HG03342 (cell line): ENCODE results near the gene DDX47.
"Not testable (repeated sequence)": the region's sequence is repeated elsewhere in the genome, so short reads cannot be mapped to it uniquely, and the experiment has no call there.

Source experiments
- ATAC-seq: cut with Tn5 transposase; IDR thresholded peaks from one replicate; pipeline ENCODE4 v1.9.1; 2021; ENCODE audit warnings: mild to moderate bottlenecking, moderate library complexity; ENCODE audit not compliant: unreplicated experiment

DDX47 gene

DNA sequence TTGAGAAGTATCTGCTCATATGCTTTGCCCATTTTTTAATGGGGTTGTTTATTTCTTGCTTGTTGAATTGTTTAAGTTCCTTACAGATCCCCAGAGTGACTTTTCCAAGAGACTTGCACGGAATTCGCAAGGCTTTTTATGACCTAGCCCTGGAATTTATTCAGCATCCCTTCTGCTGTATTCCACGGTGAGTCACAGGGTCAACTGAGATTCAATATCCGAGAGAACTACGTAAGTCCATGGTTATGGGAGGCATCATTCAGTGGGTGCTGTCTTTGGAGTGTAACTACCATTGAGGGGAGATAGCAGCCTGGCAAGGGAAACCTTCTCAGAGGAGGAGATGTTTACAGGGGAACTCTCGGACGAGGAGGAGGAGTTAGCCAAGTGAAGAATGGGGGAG lies 57.3 kb downstream of the DDX47 start:
- ATAC-seq = no peak

GRCh38 chr12:12871587-12872138 lies 58.5 kb downstream of the DDX47 start:
- no peak for ATAC-seq

- ATAC-seq = no peak
These were observed 59.2 kb downstream of the DDX47 start for GRCh38 chr12:12872139-12872933.

GRCh38 chr12:12872934-12873275 lies 59.8 kb downstream of the DDX47 start:
- ATAC-seq = no peak

GRCh38 chr12:12874029-12874428 lies 60.9 kb downstream of the DDX47 start:
- ATAC-seq = no peak

DNA sequence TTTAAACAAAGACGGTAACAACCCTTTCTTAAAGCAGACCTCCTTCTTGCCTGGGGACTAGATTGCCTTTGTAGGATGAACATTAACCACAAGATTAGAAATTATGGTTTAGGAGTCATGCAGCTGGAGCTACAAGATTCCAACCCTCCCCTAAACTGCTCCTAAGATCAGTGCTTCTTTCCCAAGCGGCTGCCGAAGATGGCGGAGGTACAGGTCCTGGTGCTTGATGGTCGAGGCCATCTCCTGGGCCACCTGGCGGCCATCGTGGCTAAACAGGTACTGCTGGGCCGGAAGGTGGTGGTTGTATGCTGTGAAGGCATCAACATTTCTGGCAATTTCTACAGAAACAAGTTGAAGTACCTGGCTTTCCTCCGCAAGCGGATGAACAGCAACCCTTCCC lies 62.2 kb downstream of the DDX47 start:
- not testable (repeated sequence) for ATAC-seq

DNA sequence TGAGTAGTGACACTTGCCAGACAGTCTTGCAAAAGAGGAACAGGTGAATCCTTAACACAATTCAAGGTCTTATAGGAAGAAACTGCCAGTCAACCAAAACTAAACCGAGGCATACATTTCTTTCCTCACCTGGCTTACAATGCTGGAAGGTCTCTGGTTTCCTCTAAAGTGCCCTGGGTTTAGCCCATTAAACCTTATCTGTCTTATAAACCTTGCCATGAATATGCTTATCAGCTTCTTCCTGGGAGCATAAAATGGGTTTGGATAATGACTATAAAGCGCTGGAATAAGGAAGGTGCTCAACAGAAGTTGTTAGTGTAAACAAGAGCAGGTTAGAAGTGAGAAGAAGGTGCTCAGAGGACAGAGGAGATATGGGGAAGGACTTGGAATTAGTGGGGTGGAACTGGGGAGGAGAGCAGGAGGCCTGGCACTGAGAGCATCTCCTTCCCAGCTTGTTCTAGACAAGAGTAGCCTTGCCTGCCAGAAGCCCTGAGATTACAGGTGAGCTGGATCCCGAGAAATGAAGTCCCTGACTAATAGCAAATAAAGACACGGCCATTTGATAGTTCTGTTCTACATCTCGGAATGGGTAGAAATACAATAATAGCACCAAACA lies 64.1 kb downstream of the DDX47 start:
- ATAC-seq = no peak

GRCh38 chr12:12877781-12878455 lies 64.8 kb downstream of the DDX47 start:
- no peak for ATAC-seq
